Vagina (tissue), 2 donors: ENCODE data around the gene DNAH2.

ENCODE experiments used
- CTCF ChIP-seq, 3 experiments: fragments of 450-650 bp in 2 of 3; fragments of 200-600 bp in 1 of 3; sonication (generic) in 1 of 3; IDR thresholded peaks; one replicate each; pipeline ENCODE4 v1.5.1; 2017 to 2019; ENCODE audit warnings: antibody characterized with exemption in 3 of 3, mild to moderate bottlenecking in 2 of 3, moderate library complexity in 2 of 3
- POLR2AphosphoS5 ChIP-seq, 2 donors: sonication (generic); formaldehyde crosslinking; IDR thresholded peaks; one replicate each; pipeline ENCODE4 v1.9.0; 2017; ENCODE audit warnings: antibody characterized with exemption in 2 of 2, mild to moderate bottlenecking in 2 of 2, low read depth in 1 of 2; ENCODE audit not compliant: insufficient read depth in 1 of 2

GRCh38 chr17:7817643-7817964 is 100.1 kb downstream of the DNAH2 start:
- no peak for TF ChIP-seq CTCF (IDR thresholded peaks at IDR 0.05)
- no peak for TF ChIP-seq POLR2AphosphoS5 (IDR thresholded peaks at IDR 0.05; ENCODE audit: insufficient read depth in 1 of 2, low read depth in 1 of 2)
